NCI-H1092 (cell line): ENCODE results near the gene ASB16.

ENCODE experiments used
- DNase-seq: peaks from one replicate; lab custom pipeline; 2025; lab: John Stamatoyannopoulos, UW

The ASB16 gene

DNA sequence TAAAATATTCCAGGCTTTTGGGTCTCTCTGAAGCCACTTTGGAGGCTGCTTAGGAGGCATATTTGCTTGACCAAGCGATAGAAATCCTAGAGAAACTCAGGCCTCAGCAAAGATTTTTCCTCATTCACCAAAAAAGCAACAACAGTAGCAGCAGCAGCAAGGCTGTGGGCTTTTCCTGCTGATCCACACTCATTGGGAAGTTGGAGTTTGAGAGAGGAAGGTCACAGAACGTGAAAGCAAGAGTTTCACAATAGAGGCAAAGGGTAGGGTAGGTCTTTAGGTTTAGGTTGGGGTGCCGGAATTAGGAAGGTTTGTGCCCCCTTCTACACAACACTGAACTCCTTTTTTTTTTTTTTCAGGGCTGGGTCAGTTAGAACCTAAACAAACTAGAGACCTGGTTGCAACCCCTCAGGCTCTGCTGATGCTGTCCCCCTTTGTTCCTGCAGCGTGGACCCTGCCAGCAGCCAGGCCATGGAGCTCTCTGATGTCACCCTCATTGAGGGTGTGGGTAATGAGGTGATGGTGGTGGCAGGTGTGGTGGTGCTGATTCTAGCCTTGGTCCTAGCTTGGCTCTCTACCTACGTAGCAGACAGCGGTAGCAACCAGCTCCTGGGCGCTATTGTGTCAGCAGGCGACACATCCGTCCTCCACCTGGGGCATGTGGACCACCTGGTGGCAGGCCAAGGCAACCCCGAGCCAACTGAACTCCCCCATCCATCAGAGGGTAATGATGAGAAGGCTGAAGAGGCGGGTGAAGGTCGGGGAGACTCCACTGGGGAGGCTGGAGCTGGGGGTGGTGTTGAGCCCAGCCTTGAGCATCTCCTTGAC, 18.3 kb downstream of the ASB16 start:
- DNase-seq: no peak

DNA sequence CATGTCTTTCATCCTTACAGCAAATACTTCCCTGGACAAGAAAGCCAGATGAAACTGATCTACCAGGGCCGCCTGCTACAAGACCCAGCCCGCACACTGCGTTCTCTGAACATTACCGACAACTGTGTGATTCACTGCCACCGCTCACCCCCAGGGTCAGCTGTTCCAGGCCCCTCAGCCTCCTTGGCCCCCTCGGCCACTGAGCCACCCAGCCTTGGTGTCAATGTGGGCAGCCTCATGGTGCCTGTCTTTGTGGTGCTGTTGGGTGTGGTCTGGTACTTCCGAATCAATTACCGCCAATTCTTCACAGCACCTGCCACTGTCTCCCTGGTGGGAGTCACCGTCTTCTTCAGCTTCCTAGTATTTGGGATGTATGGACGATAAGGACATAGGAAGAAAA, 20.0 kb downstream of the ASB16 start:
- no peak for DNase-seq

DNA sequence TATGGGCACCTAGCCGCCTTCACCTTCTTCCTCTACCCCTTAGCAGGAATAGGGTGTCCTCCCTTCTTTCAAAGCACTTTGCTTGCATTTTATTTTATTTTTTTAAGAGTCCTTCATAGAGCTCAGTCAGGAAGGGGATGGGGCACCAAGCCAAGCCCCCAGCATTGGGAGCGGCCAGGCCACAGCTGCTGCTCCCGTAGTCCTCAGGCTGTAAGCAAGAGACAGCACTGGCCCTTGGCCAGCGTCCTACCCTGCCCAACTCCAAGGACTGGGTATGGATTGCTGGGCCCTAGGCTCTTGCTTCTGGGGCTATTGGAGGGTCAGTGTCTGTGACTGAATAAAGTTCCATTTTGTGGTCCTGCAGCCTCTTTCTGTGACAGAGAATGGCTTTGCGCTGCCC, 20.9 kb downstream of the ASB16 start:
- DNase-seq: no peak

DNA sequence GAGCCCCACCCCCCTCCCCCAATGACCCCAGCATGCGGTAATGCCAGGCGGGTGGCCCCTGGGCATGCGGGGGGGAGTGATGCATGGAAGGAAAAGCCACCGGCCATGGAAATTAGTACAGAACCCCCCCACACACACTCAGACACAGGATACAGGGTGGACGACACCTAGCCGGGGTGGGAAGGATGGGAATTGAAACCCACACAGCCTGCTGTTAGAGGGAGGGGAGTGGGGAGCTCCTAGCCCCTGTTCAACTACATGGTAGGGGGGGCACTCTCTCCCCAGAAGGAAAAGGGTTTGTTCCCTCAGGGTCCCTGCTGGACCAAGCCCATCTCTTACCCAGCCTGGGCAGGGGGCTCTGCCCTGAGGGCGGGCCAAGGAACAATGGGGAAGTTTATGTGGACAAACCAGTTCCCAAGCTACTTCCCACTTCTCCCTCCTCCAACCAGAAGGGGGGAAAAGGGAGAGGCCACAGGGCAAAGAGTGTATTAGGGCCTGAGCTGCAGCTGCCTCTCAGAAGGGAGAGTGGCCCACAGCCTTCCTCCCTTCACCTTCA, 21.5 kb downstream of the ASB16 start:
- no peak for DNase-seq

DNA sequence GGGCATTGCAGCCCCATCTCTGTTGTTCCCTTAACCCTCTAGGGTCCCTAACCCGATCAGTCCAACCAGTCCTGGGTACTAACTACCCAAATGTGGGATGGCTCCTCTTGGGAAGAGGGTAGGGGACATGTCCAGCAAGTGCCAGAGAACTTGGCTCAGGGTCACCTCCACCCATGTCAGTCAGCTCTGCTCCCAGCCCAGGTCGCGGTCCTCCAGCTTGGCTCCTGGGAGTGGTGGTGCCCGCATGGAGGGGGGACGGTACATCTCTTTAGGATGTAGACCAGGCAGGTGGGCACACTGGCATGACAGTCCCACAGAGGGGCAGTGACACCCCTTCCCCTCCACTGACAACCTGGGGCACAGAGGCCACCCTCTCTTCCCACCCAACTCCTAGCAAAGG, 22.2 kb downstream of the ASB16 start:
- no peak for DNase-seq

DNA sequence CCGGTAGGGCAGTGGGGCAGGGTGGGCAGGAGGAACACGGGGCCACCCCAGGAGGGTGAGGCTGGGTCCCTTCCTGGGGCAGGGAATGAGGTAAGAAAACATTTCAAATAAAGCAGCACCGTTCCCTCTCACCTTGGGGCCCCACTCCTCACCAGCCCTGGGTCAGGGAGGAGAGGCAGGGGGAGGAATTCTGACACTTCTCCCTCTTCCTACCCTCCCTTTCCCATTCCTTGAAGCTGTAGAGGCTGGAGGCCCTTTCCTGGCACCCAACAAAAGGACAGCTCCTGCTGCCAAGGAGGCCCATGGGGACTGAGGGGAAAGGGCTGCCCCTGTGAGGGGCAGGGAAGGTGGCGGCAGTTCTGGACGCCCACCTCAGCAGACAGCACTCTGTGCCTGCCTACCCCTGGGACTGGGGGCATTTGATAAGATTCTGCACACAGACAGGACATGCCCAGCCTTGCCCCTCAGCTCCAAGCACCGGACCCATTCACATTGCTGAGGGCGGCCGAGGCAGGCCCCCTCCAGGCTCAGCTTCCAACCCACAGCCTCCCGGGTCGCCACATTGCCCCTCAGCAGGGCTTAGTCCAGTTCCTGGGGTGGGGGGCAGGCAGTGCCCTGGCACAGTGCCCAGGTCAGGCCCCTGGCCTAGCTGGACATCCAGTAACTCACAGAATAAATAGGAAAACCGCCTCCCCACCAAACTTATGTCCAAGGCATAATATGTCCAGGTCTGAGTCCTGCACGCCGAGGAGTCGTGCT, 23.0 kb downstream of the ASB16 start:
- no peak for DNase-seq

DNA sequence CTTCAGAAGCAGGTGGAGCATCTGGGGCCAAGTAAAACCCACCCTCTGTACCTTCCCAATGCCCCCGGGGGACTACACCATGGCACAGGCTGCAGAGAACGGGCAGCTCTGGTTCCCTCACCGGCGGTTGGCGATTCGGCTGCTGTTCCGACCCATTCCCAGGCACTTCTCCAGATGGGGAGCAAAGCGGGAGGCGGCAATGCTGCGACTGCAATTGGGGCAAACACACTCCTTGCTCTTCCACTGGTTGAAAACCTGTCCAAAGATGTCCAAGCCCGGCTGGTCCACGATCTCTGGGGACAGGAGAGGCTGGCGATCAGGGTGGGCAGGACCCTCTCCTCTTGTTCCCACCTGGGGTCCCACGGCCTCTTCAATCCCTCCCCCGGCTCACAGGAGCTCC, 26.6 kb downstream of the ASB16 start:
- no peak for DNase-seq

DNA sequence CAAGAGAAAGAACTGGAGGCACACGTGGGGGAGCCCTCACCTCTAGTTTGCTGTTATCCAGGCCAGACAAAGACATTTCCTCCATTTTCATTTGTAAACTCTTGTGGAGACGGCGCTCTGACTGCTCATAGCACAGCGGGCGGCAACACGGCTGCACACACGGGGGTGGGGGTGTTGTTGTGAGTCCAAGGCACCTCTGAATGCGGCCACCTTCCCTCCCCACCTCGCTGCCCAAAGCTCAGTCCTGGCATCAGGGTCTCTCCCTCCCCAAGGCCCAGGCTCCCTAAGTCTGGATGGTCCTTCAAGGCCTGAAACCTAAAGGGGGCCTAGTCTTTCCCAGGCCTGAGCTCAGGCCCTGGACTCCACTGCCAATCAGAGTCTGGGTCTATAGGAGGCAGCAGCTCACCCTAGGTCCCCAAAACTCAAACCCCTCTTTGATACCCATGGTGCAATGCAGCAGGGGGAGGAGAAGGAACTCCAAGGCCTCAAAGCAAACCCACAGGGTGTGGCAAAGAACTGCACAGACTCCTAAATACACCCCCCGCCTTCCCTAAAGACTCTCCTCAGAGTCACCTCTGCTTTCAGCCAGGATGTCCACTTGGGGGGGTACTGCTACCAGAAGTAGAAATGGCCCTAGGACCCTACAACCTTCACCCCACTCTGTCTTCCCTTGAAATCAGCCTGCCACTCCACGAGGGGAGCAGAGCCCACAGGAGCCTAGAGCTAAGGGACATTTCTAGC, 27.6 kb downstream of the ASB16 start:
- DNase-seq: no peak

DNA sequence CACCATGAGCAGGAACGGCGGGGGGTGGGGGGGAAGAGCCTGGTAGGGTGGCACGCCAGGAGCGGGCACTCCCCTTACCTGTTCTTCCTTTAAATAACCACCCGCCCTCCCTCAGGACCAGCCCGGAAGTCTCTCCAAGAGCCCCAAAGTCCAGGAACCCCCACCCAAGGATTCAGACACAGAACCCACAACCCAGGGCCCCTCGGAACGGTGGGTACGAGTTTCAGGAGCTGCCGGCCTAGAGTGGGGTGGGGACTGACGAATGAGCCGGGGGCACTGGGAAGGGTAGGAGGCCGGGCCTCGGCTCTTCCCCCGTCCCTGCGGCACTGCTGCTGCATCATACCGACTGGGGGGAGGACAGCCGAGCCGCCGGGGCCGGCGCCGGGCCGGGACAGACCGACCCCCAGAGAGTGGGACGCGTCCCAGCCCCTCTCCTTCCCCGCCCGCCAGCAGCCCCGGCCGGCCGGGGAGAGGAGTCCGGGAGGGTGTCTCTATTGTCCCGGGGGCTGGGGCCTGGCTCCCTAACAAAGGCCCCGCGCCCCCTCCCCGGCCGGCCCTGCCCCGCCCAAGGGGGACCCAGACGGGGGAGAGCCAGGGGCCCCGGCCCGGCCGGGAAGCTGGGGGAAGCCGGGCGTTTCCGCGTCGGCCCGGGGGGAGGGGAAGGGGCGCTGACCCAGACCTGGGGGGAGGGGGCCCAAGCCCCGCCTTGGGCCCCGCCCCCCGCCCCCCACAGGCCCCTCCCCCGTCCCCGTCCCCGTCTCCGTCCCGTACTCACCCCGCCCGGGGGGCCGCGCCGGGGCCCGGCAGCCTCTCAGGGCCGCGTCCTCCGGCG, 28.4 kb downstream of the ASB16 start:
- DNase-seq: no peak

DNA sequence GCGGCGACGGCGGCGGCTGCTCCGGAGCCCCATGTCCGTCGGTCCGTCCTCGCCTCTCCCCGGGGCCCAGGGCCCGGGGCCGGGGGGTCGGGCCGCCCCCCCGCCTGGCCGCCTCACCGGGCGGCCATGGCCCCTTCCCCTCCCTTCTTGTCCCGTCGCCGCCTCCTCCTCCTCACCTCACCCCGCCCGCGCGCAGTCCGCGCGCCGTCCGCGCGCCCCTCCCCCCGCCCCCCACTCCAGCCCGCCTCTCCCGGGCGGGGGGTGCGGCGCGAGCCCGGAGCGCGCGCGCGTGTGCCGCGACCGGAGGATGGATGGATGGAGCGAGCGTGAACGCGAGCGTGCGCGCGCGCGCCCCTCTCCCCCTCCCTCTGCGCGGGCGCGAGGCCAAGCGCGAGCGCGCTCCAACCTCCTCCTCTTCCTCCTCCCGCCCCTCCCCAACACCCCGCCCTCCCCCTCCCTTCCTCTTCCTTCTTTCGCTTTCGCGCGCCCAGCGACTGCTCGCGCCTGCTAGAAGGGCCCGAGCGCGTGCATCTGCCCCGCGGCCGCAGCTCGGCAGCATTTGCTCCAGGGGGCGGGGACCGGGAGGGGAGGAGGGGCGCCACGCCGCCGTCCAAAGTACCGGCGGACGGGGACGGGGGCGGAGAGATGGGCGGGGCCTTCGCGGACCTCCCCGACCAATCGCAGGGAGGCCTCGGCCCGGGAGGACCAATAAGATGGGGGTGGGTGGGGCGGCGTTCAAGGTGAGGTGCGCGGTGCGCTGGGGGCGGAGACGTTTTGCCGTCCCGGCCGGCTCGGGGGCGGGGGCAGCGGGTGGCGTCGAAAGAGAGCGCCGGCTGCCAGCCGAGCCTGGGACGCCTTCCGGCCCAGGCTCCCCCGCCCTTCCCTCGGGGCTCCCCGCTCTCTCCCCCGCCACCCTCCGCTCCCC, 29.3 kb downstream of the ASB16 start, which contains the start of gene ATXN7L3:
Gene ATXN7L3 (minus strand): TSS at position 332 of the 925 bp plus-strand sequence. CDS start 1,814 bp downstream, outside the sequence.
- DNase-seq: peak; percentile 96

DNA sequence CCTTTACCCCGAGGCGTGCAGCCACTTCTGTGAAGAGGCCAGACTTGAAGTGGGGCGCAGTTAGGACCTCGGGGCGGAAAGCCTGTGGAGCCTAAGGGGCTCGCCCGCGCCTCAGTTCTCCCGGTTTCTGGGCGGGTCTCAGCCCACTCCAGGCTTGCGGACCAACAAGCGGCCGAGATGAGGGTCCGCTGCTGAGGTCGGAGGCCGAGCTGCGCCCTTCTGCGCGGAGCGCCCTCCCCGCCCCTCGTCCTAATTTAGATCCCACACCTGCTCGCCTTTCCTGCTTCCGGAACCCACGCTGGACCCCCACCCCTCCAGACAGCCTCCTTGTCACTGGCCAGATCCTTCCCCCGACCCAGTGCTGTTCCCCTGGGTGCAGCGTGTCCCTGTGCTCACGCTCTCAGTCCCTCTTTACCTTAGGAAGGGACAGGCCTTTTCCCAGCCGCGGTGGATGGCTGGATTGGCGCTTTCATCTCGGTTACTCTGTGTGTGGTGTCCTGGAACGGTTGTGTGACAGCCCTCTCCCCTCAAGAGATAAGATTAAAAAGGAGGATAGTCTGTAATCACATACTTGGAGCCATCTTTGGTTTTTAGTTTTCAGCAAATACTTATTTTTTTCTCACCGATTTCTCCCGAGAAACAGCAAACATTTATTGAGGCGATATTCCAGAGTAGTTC, 30.1 kb downstream of the ASB16 start:
- DNase-seq: peak; percentile 65

DNA sequence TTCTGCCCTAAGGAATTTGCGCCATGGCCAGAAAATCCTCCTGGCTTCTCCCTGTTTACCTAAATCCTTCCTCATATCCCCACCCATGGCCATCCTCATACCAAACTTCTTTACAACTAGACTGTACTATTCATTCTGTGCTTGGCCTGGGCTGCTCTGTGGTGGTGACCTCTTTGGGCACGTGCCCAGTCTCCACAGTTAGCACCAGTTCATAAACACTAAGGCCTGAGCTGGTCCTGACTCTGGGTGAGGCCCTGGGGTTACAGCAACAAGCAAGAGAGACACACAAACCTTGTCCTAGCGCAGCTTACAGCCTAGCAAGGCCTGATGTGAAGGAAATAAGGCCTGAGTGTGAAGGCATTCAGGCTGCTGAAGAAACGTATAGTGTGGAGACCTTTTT, 32.3 kb downstream of the ASB16 start:
- DNase-seq: no peak

DNA sequence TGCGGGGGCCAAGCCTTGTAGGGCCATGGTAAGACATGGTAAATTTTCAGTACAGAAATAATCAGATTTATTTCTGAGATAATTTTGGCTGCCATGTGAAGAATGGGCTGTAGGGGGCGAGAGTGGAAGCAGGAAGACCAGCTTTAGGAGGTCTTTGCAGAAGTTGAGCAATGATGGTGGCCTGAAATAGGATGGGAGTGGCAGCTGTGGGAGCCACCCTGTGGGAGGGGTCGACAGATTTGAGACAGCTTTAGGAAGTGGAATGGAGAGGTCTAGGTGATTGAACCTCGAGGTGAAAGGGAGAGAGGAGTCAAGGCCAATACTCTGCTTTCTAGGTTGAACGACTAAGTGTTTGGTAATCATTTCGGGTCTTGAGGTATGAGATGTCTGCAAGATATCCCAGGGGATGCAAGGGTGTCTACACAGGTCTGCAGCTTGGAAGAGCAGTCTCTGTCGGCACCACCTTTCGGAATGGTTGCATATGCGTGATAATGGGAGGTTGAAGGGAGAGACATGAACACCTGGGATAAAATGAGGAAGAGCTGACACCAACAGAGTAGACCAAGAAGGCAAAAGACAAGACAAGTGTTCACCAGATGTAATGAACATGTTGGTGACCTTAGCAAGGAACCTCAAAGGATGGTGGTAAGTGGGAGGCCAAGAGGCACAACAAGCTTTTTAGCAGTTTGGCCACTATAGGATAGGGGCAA, 33.4 kb downstream of the ASB16 start:
- DNase-seq: peak; percentile 15

DNA sequence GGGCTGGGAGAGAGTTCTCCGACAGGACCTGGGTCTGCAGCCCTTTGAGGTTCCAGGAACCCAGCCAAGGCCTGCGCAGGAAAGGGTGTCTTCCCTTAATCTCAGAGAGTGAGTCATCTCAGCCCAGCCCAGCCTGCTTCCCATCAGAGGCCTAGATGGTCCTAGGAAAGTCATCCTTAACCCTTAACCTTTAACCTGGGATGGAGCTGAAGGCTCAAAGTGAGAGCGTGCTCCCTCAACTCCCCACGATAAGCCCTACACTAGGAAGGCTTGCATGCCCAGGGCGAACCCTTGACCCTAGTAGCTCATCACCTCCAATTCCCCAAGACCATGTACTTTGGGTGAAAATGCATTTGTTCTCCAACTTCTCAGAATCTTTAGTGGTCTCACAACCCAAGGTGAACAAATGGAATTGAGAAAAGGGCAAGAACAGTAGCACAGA, 34.0 kb downstream of the ASB16 start:
- DNase-seq: no peak

DNA sequence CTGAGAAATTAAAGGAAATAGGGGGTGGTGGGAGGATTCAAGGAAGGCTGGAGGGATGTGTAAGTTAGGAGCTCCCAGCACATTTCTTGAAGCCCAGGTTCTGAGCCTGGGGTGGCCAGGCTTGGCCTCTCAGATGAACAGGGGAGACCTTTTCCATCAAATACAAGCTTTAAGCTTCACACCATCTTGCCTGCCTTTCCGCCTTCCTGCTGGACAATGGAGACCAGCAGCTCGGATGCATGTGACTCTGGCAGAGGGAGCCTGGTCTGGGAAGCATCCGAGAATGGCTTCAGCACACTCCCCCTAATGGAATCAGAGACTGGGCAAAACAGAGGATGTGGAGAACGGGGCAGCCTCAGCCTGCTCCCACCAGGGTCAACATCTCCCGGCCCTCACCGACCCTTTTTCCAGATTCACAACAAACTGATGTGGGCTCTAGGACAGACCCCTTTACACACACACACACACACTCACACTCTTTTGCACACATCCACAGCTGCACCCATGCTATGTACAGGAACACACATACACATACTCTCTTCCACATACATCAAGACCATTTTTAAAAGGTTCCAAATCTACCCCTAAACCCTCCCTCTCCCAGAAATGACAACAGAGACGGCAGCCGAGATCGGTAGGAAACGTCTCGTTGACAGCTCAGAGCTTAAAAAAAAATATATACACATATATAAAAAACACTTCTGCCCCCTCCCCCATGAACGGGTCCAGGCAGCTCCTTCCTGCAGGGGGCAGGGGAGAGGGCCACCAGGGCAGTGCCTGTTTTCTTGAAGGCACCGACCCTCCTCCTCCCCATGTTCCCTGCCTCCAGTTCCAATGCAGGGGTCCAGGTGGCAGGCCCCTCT, 35.7 kb downstream of the ASB16 start:
- no peak for DNase-seq

DNA sequence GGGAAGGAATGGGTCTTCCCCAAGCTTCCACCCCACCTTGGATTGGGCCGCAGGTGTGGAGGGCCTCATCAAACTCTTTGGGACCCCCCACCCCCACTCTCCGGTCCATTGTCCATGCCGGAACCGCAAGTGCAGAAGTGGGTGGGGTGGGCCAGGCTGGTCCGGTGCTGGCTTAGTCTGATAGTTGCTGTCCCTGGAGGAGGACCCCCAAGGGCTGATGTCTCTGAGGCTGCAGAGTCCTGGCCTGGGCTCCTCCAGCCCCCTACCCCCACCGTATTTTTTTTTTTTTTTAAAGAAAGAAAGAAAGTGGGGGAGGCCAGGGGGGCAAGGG, 36.3 kb downstream of the ASB16 start:
- no peak for DNase-seq

DNA sequence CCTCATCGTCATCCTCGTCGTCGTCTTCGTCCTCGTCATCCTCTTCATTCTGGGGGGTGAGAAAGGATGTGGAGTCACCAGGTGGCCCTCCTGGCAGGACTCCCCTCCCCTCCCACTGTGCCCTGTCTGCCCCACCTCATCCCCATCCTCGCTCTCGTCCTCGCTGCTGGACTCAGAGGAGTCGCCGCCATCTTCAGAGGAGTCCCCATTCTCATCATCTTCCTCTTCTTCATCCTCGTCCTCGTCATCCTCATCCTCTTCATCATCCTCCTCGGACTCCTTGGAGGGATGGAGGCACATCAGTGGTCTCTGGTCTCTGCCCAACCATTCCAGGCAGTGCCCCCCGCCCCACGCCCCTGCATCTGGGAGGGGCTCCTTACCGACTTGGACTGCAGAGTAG, 36.8 kb downstream of the ASB16 start:
- DNase-seq: no peak

DNA sequence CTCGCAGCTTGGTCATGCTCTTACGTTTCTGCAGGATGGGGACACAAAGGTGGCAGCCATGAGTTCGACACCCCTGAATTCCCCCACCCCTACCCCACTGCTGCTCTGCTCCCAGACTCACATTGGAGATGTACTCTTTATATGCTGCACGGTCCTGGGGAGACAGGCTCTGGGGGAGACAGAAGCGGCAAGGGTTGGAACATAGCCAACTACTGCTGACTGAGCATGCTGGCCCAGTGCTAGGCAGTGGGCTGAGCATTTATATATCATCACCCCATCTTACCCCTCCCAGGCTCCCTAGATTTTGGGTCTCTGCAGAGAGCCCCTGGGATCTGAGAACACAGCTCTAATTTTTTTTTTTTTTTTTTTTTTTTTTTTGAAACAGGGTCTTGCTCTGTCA, 37.2 kb downstream of the ASB16 start:
- no peak for DNase-seq
